NCI-H1105 treated with DMSO at 0.1 percent for 48 hours (cell line): ENCODE results near the gene MRPS31.
A peak's percentile ranks its signal among the peaks of the same experiment; 100 is the strongest.
"Not testable (repeated sequence)": the region's sequence is repeated elsewhere in the genome, so short reads cannot be mapped to it uniquely, and the experiment has no call there.

Experiments used
- DNase-seq: peaks from one replicate; lab custom pipeline; 2025; lab: John Stamatoyannopoulos, UW

The MRPS31 gene

DNA sequence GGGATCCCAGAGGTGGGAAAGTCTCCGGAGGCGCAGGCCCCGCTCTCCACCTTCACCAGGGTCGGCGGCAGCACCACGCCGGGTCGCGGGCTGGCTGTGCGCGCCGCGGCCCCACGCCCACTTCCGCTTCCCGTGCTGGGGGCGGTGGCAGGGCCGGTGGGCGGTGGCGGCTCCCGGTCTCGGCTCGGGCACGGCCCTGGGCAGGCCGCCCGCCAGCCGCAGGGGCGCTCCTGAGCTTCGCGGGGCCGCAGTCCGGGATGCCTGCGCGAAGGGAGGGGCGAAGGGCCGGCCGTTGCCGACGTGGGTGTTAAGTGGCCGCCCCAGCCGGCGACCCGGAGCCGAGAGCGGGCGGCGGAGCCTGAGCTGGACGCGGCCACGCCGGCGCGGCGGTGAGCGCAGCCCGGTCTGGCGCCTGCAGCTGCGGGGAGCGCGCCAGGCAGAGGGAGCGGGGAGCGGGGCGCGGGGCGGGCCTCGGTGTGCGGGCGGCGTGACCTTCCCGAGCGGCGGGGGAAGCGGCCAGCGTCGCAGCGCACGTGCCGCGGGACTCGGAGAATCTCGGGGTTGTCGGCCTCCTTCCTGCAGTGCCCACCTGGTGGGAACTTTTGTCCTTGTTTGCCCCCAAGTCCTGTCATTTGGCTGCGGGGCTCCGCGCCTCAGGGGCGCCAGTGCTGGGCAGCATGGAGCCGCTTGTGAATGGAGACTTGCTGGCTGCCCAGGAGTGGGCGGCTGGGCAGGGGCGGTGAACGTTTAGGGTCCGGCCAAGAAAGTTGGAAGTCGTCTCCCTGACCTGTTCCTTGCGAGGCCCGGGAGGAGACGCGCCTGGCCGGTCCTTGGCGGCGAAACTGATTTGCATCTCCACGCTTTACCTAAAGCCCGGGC, 18.5 kb upstream of the MRPS31 start, which contains the start of gene SLC25A15:
TSS of gene SLC25A15 (plus strand) at position 337 of the 879 bp plus-strand sequence. CDS start 3,616 bp downstream, outside the sequence.
- DNase-seq = peak; percentile 49

DNA sequence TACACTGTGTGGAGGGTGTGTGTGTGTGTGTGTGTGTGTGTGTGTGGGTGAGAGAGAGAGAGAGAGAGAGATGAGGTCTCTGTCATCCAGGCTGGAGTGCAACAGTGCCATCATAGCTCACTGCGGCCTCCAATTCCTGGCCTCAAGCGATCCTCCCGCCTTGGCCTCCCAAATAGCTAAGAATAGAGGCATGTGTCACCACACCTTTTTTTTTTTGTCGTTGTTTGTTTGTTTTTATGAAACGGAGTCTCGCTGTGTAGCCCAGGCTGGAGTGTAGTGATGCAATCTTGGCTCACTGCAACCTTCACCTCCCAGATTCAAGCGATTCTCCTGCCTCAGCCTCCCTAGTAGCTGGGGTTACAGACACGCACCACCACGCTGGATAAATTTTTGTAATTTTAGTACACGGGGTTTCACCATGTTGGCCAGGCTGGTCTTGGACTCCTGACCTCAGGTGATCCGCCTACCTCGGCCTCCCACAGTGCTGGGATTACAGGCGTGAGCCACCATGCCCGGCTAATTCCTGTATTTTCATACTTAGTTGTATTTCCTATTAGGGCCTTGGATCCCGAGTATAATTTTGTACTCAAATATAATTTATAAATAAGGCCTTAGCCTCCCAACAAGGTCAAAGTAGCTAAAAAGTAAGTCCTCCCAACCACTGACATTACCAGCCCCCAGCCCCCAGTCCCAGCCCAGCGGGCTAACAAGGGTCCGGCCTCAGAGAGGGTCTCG, 17.7 kb upstream of the MRPS31 start:
- DNase-seq = not testable (repeated sequence)

DNA sequence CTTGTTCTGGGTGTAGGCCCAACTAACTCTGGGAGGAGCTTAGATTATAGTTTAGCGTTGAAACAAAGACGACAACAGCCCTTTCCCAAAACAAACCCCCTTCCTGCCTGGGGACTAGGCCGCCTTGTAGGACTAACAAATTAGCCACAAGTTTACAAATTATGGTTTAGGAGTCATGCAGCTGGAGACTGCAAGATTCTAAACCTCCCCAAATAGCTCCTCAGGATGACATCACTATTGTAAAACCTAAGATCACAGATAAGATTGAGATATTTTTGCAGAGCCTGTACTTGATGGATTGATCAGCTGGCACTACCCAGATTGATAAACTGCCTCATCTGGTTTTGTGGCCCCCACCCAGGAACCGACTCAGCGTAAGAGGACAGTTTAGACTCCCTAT, 16.1 kb upstream of the MRPS31 start:
- no peak for DNase-seq

DNA sequence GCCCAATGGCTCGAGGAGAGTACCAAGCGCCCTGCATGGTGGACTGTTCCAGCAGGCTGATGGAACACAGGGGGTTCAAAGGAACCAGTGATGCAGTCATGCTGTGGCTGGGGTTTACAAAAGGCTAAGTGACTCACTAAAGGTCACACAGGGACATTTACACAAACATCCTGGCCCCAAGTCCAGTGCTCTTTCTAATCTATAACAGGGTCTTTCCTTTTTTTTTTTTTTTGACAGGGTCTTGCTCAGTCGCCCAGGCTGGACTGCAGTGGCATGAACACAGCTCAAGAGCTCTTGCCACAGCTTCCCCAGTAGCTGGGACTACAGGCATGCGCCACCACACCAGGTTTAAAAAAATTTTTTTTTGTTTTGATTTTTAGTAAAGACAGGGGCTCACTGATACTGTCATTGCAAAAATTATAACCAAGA, 15.6 kb upstream of the MRPS31 start:
- no peak for DNase-seq

DNA sequence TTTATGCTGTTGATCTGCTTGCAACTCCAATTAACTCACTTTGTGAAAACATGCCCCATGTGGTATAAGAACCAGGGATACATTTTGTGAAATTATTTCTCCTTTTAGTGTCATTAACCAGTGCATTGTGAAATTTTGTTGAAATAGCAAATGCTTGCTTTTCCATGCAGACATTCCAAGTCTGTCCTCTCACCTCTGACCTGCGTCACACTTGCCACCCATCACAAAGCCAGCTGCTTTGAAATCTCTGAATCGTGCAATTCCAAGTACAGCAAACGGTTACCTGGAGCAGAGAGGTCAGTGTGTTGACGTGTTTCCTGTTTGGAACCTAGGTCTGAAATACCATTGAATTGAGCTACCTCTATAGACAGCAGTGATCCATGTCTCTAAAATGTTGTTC, 13.6 kb upstream of the MRPS31 start:
- DNase-seq = no peak

DNA sequence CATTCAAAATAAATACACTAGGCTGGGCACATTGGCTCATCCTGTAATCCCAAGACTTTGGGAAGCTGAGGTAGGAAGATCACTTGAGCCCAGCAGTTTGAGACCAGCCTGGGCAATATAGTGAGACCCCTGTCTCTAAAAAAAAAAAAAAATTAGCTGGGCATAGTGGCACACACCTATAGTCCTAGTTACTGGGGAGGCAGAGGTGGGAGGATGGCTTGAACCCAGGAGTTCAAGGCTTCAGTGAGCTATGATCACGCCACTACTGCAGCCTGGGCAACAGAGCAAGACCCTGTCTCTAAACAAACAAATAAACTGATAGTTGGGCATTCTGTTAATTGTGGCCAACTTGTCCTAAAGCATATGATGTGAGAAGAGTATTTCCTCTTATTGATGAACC, 12.0 kb upstream of the MRPS31 start:
- not testable (repeated sequence) for DNase-seq

DNA sequence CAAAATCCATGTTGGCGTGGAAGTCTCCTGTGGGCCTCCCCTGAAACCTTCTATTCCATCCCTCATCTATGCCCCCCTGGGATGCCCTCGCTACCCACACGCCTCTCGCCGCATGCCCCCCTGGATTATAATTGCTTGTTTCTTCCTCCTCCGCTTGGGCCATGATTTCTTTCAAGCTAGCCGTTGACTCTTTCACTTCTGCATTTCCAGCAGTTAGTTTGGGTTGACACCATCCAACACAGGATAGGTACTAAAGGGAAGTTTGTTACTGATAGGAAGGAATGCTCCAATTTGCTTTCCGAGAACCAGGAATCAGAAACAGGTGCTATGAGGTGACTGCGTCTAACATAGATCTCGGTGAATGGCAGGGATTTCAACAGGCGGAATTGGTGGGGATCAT, 10.7 kb upstream of the MRPS31 start:
- DNase-seq = no peak

DNA sequence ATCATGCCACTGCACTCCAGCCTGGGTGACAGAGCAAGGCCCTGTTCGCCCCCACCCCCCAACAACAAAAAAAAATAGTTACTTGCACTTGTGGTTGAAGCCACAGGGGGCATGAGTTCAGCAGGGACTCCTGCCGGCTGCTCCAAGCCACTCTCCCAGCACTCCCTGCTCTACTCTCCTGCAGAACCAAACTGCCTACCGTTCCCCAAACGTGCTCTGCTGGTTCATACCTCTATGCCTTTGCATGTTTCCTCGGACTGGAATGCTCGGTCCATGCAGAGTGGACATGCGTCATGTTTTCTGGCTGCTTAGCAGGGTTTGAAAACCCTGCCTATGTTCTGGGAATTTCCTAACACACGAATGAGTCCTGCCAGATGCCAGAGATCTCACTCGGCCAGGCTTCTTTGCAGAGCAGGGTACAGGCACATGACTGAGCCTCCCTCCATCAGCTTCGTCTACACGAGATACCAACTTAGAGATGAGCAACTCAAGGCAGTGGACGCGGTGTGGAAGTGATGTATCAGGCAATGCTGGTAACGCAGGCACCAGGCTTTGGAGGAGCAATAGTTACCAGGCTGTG, 9.9 kb upstream of the MRPS31 start:
- DNase-seq = no peak

DNA sequence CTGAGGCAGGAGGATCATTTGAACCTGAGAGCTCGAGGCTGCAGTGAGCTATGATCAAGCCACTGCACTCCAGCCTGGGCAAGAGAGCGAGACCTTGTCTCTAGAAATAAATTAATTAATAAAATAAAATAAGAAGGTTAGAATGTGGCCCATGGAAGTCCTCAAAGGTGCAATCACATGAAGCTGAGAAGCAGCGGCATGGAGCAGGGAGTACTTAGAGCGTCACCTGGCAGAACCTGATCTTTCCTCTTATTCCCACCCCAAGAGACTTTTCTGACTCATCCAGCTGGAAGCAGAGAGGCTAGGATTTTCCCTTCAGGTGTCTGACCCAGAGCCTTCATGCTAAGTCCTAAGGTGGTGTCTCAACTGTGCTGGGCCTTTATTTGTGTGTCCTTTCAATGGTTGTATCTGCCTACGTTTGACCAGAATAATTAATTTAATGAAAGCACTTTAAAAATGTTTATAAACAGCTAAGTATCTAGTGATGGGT, 8.9 kb upstream of the MRPS31 start:
- no peak for DNase-seq

DNA sequence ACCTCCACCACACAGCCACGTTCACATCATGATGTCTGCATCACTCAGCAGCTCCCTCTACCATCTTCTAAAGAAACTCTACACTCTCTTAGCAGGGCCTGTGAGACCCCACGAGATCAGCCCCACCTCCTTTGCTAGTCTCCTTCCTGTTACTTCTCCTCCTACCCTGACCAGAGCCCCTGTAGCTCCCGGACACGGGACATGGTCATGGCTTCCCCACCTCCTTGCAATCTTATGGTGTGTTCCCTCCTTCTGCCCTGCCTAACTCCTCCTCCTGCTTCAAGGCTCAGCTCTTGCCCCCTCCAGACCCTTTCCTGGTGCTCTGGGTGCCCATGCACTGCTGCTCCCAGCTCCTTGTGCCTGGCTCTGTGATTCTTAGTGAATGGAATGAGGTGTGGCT, 8.1 kb upstream of the MRPS31 start:
- no peak for DNase-seq

DNA sequence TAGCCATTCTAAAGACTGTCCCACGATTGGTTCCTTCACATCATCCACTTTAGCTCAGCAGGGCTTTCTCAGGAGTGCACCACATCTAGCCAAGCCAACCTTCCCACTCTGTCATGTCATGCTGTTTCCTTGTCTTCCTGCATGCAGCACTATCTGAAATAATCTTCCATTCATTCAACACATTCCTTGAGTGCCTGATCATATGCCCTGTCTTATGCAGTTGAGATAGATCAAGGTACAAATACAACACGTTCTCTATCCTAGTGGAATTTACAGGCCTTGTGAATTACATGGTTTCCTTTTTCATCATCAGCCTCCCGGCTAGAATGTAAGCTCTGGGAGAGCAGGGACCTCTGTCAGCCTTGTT, 6.8 kb upstream of the MRPS31 start:
- no peak for DNase-seq

DNA sequence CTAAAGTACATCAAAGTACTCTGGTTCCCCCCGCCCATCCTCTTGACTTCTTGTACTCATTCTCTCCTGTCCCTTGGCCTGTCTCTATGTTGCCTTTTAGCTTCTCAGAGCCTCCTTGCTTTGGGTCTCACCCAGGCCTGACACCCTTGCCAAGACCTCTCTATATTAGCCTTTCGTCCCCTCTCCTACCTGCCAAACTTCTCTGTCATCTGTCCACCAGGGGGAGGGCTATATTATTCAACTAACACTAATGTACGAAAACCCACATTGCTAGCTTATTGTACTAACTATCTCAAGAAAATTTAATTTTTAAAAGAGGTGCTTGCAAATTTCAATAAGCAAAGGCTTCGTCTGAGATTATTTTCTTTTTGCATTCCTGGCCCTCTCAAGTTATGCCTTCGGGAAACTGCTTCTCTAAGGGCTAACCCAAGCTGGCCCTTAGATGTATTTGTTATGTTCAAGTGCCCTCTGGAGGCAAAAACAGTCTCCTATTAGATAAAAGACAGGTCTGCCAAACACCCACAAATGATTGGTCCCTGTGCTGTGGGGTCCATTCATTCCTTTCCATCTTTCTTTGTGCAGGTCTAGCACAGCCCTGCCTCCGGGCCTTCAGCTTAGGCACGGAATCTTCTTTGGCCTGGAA, 6.3 kb upstream of the MRPS31 start:
- DNase-seq = peak; percentile 61

DNA sequence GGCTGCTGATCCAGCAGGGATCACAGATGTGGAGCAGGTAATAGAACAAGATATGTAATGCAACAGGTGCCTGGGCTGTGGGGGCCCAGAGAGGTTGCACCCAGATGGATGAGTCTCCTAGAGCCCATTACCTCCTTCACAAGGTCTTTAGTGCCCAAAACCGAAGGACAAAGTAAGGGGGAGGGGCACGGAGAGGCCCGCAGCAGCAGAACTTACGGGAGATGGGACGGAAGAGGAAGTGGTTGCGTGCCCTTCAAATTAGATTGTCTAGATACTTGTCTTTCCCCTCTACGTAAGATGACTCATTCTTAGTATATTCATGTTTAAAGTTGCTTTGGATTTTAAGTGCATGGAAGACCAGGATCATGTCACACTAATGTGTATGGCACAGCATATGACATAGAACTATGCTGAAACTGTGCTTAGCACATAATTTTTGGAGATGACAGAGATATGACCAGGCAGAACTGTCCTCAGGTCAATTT, 5.7 kb upstream of the MRPS31 start:
- no peak for DNase-seq

DNA sequence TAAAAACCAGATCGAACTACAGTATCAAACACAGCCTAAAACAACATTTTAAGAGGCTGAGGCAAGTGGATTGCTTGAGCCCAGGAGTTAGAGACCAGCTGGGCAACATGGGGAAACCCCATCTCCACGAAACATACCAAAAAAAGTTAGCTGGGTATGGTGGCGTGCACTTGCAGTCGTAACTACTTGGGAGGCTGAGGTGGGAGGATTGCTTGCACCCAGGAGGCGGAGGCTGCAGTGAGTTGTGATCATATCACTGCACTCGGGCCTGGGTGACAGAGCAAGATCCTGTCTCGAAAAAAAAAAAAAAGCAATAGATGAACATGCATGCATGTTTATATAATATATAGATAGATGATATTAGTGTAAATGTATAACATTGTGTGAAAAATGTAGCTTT, 5.2 kb upstream of the MRPS31 start:
- DNase-seq = no peak

DNA sequence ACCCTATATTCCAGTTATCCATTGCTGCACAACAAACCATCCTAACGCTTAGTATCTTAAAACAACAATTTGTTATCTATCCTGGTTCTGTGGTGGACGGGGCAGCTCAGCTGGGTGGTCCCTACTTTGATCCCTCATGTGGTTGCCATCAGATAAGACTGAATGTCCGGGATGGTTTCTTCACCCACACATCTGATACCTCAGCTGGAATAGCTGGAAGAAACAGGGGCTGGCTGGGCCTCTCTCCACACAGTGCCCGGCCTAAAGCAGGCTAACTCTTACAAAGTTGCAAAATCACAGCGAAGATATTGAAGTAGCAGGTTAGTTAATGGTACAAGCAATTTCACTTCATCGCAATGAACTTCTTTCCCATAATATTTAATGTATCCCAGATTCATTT, 3.7 kb upstream of the MRPS31 start:
- DNase-seq = no peak

DNA sequence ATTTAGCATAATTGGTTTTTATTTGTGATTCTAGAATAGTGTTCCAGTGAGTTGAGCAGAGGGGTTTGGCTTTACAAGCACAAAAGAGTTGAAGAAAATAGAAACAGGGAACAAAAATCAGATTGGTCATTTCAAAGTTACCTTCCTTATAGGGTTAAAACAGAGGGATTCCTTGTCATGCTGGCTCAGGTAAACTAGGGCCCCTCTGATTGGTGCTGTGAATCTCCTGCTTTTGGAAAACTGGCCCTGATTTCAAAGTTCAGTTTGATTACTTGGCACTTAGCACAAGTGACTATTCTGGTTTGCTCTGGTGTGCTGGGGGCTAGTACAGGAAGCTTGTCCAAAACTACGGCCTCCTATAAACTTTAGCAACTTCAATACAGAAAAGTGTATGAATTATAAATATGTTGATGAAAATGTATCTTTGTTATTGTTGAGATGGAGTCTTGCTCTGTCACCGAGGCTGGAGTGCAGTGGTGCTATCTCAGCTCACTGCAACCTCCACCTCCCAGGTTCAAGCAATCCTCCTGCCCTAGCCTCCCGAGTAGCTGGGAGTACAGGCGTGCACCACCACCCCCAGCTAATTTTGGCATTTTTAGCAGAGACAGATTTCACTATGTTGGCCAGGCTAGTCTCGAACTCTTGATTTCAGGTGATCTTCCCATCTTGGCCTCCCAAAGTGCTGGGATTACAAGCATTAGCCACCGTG, 1.9 kb upstream of the MRPS31 start:
- no peak for DNase-seq

DNA sequence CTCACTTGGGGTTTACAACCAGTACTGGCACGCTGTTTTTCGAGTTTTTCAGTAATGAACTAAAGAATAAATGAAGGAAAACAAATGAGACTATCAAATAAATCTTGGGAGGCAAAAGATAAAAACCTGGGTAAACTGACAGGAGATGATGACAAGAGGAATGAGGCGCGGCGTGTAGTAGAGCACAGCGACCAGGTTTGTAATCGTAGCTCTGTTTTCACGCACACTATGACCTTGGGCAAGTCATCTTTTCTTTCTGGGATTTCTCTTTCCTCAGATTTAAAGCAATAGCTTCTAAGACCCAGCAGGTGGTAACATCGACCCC, 419 bp downstream of the MRPS31 start:
- DNase-seq = no peak

DNA sequence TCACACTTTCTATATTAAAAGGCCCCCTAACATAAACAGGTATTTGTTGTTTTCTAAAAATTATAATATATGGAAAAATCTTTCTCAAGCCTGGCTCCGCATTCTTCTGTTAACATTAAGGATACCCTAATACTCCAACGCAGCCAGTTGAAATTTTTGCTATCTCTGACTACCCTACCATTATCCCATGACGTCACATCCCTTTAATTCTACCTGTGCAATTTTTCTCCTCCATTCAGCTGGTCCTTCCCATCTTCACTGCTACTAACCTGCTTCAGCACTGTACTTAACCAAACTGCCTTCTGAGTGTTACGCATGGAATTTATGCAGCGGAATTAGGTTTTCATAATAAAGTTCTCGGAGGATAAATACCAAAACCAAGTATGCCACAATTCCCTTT, 1.0 kb downstream of the MRPS31 start:
- no peak for DNase-seq

DNA sequence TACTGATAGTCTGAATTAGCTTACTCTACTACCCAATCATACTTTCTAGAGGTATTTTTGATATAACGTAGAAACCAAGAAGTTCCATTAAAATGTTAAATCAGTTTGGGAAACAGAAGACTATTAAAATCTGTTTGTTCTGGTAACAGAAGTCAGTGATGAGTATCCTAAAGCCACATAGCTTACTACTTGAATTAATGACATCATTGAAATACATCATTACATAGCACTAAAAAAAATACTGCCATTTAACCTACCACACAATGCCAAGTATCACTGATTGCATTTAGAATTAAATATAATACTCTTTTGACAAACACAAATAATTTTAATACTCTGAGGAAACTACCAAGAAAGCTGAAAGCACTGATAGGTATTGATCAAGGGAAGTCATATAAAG, 5.4 kb downstream of the MRPS31 start:
- no peak for DNase-seq

DNA sequence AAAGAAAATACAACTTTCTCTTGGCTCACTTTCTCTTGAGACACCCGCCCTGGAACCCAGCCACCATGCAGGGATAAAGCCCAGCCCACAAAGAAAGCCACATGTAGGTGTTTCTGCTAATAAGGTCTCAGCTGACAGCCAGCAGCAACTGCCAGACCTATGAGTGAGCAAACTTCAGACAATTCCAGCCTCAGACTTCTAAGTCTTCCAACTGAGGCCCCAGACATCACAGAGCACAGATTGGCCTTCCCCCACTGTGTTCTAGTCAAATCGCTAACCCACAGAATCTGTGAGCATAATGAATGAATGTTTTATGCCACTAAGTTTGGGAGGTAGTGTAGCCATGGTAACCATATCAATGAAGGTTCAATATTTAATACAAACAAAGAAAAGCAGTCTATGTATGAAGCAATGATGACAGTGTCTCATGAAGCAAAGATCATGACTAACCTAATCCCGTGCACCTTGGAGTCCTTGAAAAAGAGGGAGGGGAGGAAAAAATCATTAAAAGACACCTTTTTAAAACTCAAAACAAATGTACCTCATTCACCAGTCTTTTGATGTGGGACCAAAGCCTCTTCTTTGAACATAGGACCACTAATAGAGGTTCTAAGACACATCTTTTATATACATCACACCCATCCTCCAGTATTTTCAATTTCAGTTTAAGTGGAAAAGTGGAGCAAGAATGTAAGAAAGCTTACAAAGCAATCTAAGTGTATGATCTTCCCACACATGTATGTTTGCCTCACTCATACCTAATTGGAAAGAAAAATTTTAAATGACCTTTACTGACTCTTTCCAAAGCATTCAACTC, 6.2 kb downstream of the MRPS31 start:
- no peak for DNase-seq

DNA sequence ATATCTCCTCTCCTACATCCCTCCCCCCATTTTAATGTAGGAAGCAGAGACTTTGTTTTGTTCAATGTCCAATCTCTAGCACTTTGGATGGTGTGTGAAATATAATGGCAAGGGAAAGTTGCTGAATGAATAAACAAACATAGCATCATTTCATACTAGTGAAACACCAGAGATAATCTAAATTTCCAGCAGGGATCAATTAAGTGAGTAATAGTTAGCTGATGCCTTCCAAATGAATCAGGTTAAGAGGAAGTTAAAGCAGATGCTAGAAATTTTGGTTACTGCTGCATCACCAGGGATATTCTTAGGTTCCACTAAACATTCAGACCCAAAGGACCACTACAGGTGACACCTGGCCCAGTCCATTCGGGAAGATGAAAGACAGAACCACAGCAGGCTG, 8.1 kb downstream of the MRPS31 start:
- no peak for DNase-seq
